Neural cell (in vitro differentiated cells): ENCODE measurements around the gene NELL1. TPM values are rescaled to one million over a fixed set of nuclear protein-coding genes. Genes with fewer than 3 reads are reported as not detected.

Experiments
- H2AFZ ChIP-seq: fragments of 200-600, 300-800 bp; sonication (generic), shearing (Covaris generic); 2 replicates; pipeline ENCODE4 v1.6.0; 2014; ENCODE audit warnings: low read depth, mild to moderate bottlenecking, antibody characterized with exemption, low read length, moderate library complexity
- H3F3A ChIP-seq: fragments of 200-600 bp; shearing (Covaris generic); 2 replicates; pipeline ENCODE4 v1.6.1; 2016; ENCODE audit warnings: mild to moderate bottlenecking, moderate library complexity, mixed read lengths, antibody characterized with exemption, low read length; ENCODE audit not compliant: insufficient read depth, poor library complexity, severe bottlenecking
- H3K27ac ChIP-seq: fragments of 200-600, 300-800 bp; sonication (generic), shearing (Covaris generic); 2 replicates; pipeline ENCODE4 v1.5.1; 2014; ENCODE audit warnings: mild to moderate bottlenecking, low read length, moderate library complexity
- H3K27me3 ChIP-seq: fragments of 300-800, 200-600 bp; sonication (generic), shearing (Covaris generic); 2 replicates; pipeline ENCODE4 v1.6.0; 2014; ENCODE audit warnings: mild to moderate bottlenecking, low read depth, low read length, moderate library complexity; ENCODE audit not compliant: insufficient read depth
- H3K36me3 ChIP-seq: fragments of 300-800, 200-600 bp; sonication (generic), shearing (Covaris generic); 2 replicates; pipeline ENCODE4 v1.5.1; 2014; ENCODE audit warnings: mild to moderate bottlenecking, antibody characterized with exemption, low read length, moderate library complexity; ENCODE audit not compliant: insufficient read depth
- H3K4me2 ChIP-seq: fragments of 300-800, 200-600 bp; sonication (generic), shearing (Covaris generic); 2 replicates; pipeline ENCODE4 v1.6.0; 2014; ENCODE audit warnings: mild to moderate bottlenecking, low read length
- H3K4me3 ChIP-seq: fragments of 300-800, 200-600 bp; sonication (generic), shearing (Covaris generic); 2 replicates; pipeline ENCODE4 v1.5.1; 2014; ENCODE audit warnings: mild to moderate bottlenecking, low read length, moderate library complexity
- H3K79me2 ChIP-seq: fragments of 200-600 bp; shearing (Covaris generic); replicated peaks from 2 replicates; pipeline ENCODE4 v1.6.0; 2014; ENCODE audit warnings: mild to moderate bottlenecking, low read length, moderate library complexity; ENCODE audit not compliant: insufficient read depth
- H3K9ac ChIP-seq: fragments of 300-800, 200-600 bp; sonication (generic), shearing (Covaris generic); 2 replicates; pipeline ENCODE4 v1.6.1; 2016; ENCODE audit warnings: mild to moderate bottlenecking, low read length, mixed read lengths
- H3K9me2 ChIP-seq: fragments of 200-600 bp; shearing (Covaris generic); 2 replicates; pipeline ENCODE4 v1.6.1; 2016; ENCODE audit warnings: mild to moderate bottlenecking, low read length, mixed read lengths; ENCODE audit not compliant: insufficient read depth
- H3K9me3 ChIP-seq: fragments of 200-600, 300-800 bp; sonication (generic), shearing (Covaris generic); 2 replicates; pipeline ENCODE4 v1.6.1; 2016; ENCODE audit warnings: mild to moderate bottlenecking, mixed run types, low read length, moderate library complexity, mixed read lengths
- H4K20me1 ChIP-seq: fragments of 200-600 bp; shearing (Covaris generic); 2 replicates; pipeline ENCODE4 v1.6.1; 2016; ENCODE audit warnings: mild to moderate bottlenecking, mixed run types; ENCODE audit not compliant: insufficient read depth
- EP300 ChIP-seq: fragments of 450-650 bp; conservative IDR thresholded peaks from 2 replicates; pipeline ENCODE4 v1.6.1; 2014; ENCODE audit warnings: antibody characterized with exemption, mild to moderate bottlenecking, moderate library complexity; ENCODE audit not compliant: poor library complexity, severe bottlenecking
- EZH2 ChIP-seq: fragments of 200-600, 300-800 bp; shearing (Covaris generic), sonication (generic); IDR thresholded peaks from 2 replicates; pipeline ENCODE4 v1.6.1; 2014; ENCODE audit warnings: antibody characterized with exemption, low read length, borderline replicate concordance, mild to moderate bottlenecking; ENCODE audit not compliant: insufficient read depth, poor library complexity, severe bottlenecking
- MXI1 ChIP-seq: fragments of 450-650 bp; conservative IDR thresholded peaks from 2 replicates; pipeline ENCODE4 v1.6.1; 2014; ENCODE audit warnings: antibody characterized with exemption, mild to moderate bottlenecking; ENCODE audit not compliant: poor library complexity, severe bottlenecking
- POLR2AphosphoS5 ChIP-seq: IDR thresholded peaks from 2 replicates; pipeline ENCODE4 v1.6.1; 2012
- RAD21 ChIP-seq: fragments of 450-650 bp; conservative IDR thresholded peaks from 2 replicates; pipeline ENCODE4 v1.6.1; 2014; ENCODE audit warnings: antibody characterized with exemption, mild to moderate bottlenecking, moderate library complexity
- SMC3 ChIP-seq: fragments of 450-650 bp; conservative IDR thresholded peaks from 2 replicates; pipeline ENCODE4 v1.6.1; 2014; ENCODE audit warnings: antibody characterized with exemption, mild to moderate bottlenecking, moderate library complexity; ENCODE audit not compliant: poor library complexity
- TAF1 ChIP-seq: IDR thresholded peaks from 2 replicates; pipeline ENCODE4 v1.6.1; 2012; ENCODE audit warnings: low read depth
- polyA plus RNA-seq: library from polyadenylated mRNA; depleted of rRNA; stranded (reverse); fragments of >200 nt; gene quantifications from 2 replicates; pipeline ENCODE4 v1.2.3, GENCODE V29; 2014
- TF ChIP-seq, protein P1 (sequence below): fragments of 450-650 bp; IDR thresholded peaks from 2 replicates; pipeline ENCODE4 v1.5.1; 2014; ENCODE audit warnings: antibody characterized with exemption, mild to moderate bottlenecking, moderate library complexity; ENCODE audit not compliant: poor library complexity, severe bottlenecking
- TF ChIP-seq, protein P2 (sequence below): IDR thresholded peaks from 2 replicates; pipeline ENCODE4 v1.6.1; 2012; ENCODE audit warnings: borderline replicate concordance

The NELL1 gene
- polyA plus RNA-seq, 1 donor from 2014 or later, result 70.4 TPM

DNA sequence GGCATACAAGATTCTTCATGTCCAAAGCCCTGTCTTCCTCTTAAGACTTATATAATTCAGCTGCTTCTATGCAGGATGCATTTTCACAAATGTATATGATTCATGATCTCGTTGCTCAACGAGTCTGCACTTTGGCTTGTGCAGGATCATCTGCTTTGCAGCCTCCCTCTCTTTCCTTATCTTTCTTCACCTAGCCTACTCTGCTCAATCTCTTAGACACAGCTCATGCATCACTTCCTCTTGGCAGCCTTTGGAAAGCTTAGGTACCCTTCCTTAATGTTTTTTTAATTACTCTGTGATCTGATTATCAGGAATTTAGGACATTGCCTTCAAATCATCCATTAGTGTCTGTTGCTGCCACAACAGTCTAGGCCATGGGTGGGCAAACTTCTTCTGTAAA, 673.8 kb downstream of the NELL1 start:
- Histone ChIP-seq H3K4me3 (no peak overlapping the region), H3K4me2 (no peak overlapping the region), H3K27ac (no peak overlapping the region), H3K27me3 (no peaks in the 10 kb centered on the region), H3K9me3 (no peaks in the 10 kb centered on the region), H3K9me2 (no peaks in the 10 kb centered on the region), H3F3A (no peaks in the 10 kb centered on the region), H3K79me2 (no peaks in the 10 kb centered on the region), H3K9ac (no peak overlapping the region), H4K20me1 (no peaks in the 10 kb centered on the region), H2AFZ (no peak overlapping the region), H3K36me3 (no peaks in the 10 kb centered on the region)
- TF ChIP-seq EP300 (no peak), TAF1 (no peak), SMC3 (no peak), POLR2AphosphoS5 (no peak), EZH2 (no peak), RAD21 (no peak)
- TF ChIP-seq, protein P1, sequence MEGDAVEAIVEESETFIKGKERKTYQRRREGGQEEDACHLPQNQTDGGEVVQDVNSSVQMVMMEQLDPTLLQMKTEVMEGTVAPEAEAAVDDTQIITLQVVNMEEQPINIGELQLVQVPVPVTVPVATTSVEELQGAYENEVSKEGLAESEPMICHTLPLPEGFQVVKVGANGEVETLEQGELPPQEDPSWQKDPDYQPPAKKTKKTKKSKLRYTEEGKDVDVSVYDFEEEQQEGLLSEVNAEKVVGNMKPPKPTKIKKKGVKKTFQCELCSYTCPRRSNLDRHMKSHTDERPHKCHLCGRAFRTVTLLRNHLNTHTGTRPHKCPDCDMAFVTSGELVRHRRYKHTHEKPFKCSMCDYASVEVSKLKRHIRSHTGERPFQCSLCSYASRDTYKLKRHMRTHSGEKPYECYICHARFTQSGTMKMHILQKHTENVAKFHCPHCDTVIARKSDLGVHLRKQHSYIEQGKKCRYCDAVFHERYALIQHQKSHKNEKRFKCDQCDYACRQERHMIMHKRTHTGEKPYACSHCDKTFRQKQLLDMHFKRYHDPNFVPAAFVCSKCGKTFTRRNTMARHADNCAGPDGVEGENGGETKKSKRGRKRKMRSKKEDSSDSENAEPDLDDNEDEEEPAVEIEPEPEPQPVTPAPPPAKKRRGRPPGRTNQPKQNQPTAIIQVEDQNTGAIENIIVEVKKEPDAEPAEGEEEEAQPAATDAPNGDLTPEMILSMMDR, result no peak

DNA sequence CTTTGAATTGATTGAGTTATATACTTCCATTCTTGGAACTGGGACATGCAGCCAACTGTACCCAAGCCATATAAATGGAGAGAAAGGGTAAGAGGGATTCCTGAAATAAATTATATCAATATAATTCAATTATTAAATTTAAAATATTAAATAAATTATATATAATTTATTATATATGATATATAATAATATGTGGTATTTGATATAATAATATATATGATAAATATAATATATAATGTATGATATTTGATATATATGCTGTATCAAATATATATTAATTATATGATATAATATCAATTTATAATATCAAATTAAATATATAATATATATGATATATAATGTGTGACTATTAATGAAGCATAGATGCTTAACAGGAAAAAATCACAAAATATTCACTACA, 677.0 kb downstream of the NELL1 start:
- Histone ChIP-seq H3K4me3 (no peak overlapping the region), H2AFZ (no peak overlapping the region), H3K9me3 (no peaks in the 10 kb centered on the region), H3K4me2 (no peak overlapping the region), H3K79me2 (no peaks in the 10 kb centered on the region), H3K36me3 (no peaks in the 10 kb centered on the region), H3K9me2 (no peaks in the 10 kb centered on the region), H3F3A (no peaks in the 10 kb centered on the region), H3K27ac (no peak overlapping the region), H4K20me1 (no peaks in the 10 kb centered on the region), H3K9ac (no peak overlapping the region), H3K27me3 (no peaks in the 10 kb centered on the region)
- TF ChIP-seq, protein P2, sequence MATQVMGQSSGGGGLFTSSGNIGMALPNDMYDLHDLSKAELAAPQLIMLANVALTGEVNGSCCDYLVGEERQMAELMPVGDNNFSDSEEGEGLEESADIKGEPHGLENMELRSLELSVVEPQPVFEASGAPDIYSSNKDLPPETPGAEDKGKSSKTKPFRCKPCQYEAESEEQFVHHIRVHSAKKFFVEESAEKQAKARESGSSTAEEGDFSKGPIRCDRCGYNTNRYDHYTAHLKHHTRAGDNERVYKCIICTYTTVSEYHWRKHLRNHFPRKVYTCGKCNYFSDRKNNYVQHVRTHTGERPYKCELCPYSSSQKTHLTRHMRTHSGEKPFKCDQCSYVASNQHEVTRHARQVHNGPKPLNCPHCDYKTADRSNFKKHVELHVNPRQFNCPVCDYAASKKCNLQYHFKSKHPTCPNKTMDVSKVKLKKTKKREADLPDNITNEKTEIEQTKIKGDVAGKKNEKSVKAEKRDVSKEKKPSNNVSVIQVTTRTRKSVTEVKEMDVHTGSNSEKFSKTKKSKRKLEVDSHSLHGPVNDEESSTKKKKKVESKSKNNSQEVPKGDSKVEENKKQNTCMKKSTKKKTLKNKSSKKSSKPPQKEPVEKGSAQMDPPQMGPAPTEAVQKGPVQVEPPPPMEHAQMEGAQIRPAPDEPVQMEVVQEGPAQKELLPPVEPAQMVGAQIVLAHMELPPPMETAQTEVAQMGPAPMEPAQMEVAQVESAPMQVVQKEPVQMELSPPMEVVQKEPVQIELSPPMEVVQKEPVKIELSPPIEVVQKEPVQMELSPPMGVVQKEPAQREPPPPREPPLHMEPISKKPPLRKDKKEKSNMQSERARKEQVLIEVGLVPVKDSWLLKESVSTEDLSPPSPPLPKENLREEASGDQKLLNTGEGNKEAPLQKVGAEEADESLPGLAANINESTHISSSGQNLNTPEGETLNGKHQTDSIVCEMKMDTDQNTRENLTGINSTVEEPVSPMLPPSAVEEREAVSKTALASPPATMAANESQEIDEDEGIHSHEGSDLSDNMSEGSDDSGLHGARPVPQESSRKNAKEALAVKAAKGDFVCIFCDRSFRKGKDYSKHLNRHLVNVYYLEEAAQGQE, result no peak

DNA sequence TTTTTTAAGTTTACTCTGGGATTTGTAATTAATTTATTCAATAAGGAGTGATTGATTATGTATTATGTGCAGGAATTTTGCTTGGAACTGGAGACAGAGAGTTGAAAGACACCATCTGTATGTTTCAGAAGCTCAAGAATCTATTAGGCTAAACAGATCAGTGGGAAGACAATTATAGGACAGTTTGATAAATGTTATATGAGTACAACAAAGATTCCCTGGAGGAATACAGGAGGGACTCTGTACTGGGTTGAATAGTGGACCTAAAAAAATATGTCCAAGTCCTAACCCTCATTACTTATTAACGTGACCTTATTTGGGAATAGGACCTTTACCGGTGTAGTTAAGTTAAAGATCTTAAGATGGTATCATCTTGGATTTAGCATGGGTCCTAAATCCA, 681.2 kb downstream of the NELL1 start:
- no peak for TF ChIP-seq EP300
- TF ChIP-seq, protein P1, result no peak
- TF ChIP-seq RAD21, result no peak
- no peak for TF ChIP-seq EZH2
- no peak for TF ChIP-seq TAF1
- no peak for TF ChIP-seq SMC3
- TF ChIP-seq POLR2AphosphoS5, result no peak
- no peak for TF ChIP-seq MXI1
- TF ChIP-seq, protein P2, result no peak
- Histone ChIP-seq H3K4me2 (no peak overlapping the region), H3K36me3 (no peaks in the 10 kb centered on the region), H3F3A (no peaks in the 10 kb centered on the region), H3K79me2 (no peaks in the 10 kb centered on the region), H2AFZ (no peak overlapping the region), H3K9me2 (no peaks in the 10 kb centered on the region), H3K4me3 (no peak overlapping the region), H4K20me1 (no peaks in the 10 kb centered on the region), H3K9me3 (no peaks in the 10 kb centered on the region), H3K27ac (no peak overlapping the region), H3K9ac (no peak overlapping the region), H3K27me3 (no peaks in the 10 kb centered on the region)
